ENCODE data around the gene COTL1.

The COTL1 gene

GRCh38 chr16:84614073-84614459, 3.8 kb downstream of the COTL1 start:
- DNase-seq (ENCODE audit: low read depth, low spot score), result no peak

GRCh38 chr16:84613408-84614072, 4.3 kb downstream of the COTL1 start:
- no peak for DNase-seq (ENCODE audit: low read depth, low spot score)

- DNase-seq (ENCODE audit: low read depth, low spot score), result no peak
Measured at GRCh38 chr16:84612686-84613085, 5.2 kb downstream of the COTL1 start.

GRCh38 chr16:84611041-84611440, 6.8 kb downstream of the COTL1 start:
- DNase-seq (ENCODE audit: low read depth, low spot score), result no peak

GRCh38 chr16:84610376-84610775, 7.5 kb downstream of the COTL1 start:
- no peak for DNase-seq (ENCODE audit: low read depth, low spot score)

GRCh38 chr16:84609563-84610177, 8.2 kb downstream of the COTL1 start:
- no peak for DNase-seq (ENCODE audit: low read depth, low spot score)

- no peak for DNase-seq (ENCODE audit: low read depth, low spot score)
Measured at GRCh38 chr16:84608282-84608681, 9.6 kb downstream of the COTL1 start.

GRCh38 chr16:84607694-84608093, 10.2 kb downstream of the COTL1 start:
- DNase-seq (ENCODE audit: low read depth, low spot score), result no peak

GRCh38 chr16:84607061-84607460, 10.8 kb downstream of the COTL1 start:
- no peak for DNase-seq (ENCODE audit: low read depth, low spot score)

GRCh38 chr16:84606081-84606875, 11.6 kb downstream of the COTL1 start:
- no peak for DNase-seq (ENCODE audit: low read depth, low spot score)

- DNase-seq (ENCODE audit: low read depth, low spot score), result no peak
Measured at GRCh38 chr16:84605339-84605848, 12.5 kb downstream of the COTL1 start.

GRCh38 chr16:84604477-84605013, 13.3 kb downstream of the COTL1 start:
- no peak for DNase-seq (ENCODE audit: low read depth, low spot score)

GRCh38 chr16:84603940-84604339, 13.9 kb downstream of the COTL1 start:
- DNase-seq (ENCODE audit: low read depth, low spot score), result no peak

- DNase-seq (ENCODE audit: low read depth, low spot score), result peak; percentile 82
Measured at GRCh38 chr16:84603140-84603816, 14.6 kb downstream of the COTL1 start.

- DNase-seq (ENCODE audit: low read depth, low spot score), result no peak
Measured at GRCh38 chr16:84600343-84601229, 17.3 kb downstream of the COTL1 start.

- DNase-seq (ENCODE audit: low read depth, low spot score), result peak; percentile 87
Measured at GRCh38 chr16:84599521-84600202, 18.2 kb downstream of the COTL1 start.

- DNase-seq (ENCODE audit: low read depth, low spot score), result no peak
Measured at GRCh38 chr16:84598360-84598759, 19.5 kb downstream of the COTL1 start.

- no peak for DNase-seq (ENCODE audit: low read depth, low spot score)
Measured at GRCh38 chr16:84597931-84598351, 19.9 kb downstream of the COTL1 start.

GRCh38 chr16:84597528-84597896, 20.4 kb downstream of the COTL1 start:
- DNase-seq (ENCODE audit: low read depth, low spot score), result no peak

Data from brain pericyte (primary cell).